Gastroesophageal sphincter (tissue), 3 donors: ENCODE results near the gene METTL2A.
"Not testable (repeated sequence)": the region's sequence is repeated elsewhere in the genome, so short reads cannot be mapped to it uniquely, and the experiment has no call there.

Source experiments
- CTCF ChIP-seq, 4 experiments: fragments of 200-600 bp in 2 of 4; fragments of 450-650 bp in 2 of 4; sonication (generic) in 1 of 4; IDR thresholded peaks; one replicate each; pipeline ENCODE4 v1.5.1; 2017 to 2019; ENCODE audit warnings: antibody characterized with exemption in 4 of 4, mild to moderate bottlenecking in 2 of 4, moderate library complexity in 2 of 4
- EP300 ChIP-seq: sonication (generic); formaldehyde crosslinking; IDR thresholded peaks from one replicate; pipeline ENCODE4 v1.6.1; 2017; ENCODE audit warnings: antibody characterized with exemption, mild to moderate bottlenecking
- POLR2A ChIP-seq, 2 donors: fragments of 450-650 bp; IDR thresholded peaks; one replicate each; pipeline ENCODE4 v1.6.1; 2017; ENCODE audit warnings: antibody characterized with exemption in 2 of 2, mild to moderate bottlenecking in 2 of 2, moderate library complexity in 1 of 2
- POLR2AphosphoS5 ChIP-seq: sonication (generic); formaldehyde crosslinking; IDR thresholded peaks from one replicate; pipeline ENCODE4 v1.6.1; 2017; ENCODE audit warnings: antibody characterized with exemption

GRCh38 chr17:62479639-62480258, 56.1 kb downstream of the METTL2A start:
- TF ChIP-seq CTCF (IDR thresholded peaks at IDR 0.05); POLR2A (IDR thresholded peaks at IDR 0.05); EP300; POLR2AphosphoS5: not testable (repeated sequence)
